Natural killer cell treated with Interleukin-12 subunit alpha and Interleukin-12 subunit beta and Interleukin-15 and Interleukin-18, amount 100 ng/mL, for 72 hours (primary cell): ENCODE results near the gene MAP2K3. TPM values are rescaled to one million over a fixed set of nuclear protein-coding genes. Genes with fewer than 3 reads are reported as not detected.
"Not testable (repeated sequence)": the region's sequence is repeated elsewhere in the genome, so short reads cannot be mapped to it uniquely, and the experiment has no call there.

Source experiments
- ATAC-seq, 2 donors: fragments of 150-1000 bp; cut with Tn5 transposase in 1 of 2; sonication (Bioruptor Pico), chemical (Tn5 transposase) in 1 of 2; 2 replicates each; pipeline ENCODE4 v1.10.0; 2021
- DNase-seq: peaks from one replicate; pipeline ENCODE4 v3.0.0; 2022; ENCODE audit warnings: low spot score
- H3K27ac Mint-ChIP-seq, 2 donors: 1 replicate in 1 of 2; 2 replicates in 1 of 2; pipeline ENCODE4 v1.8.0; 2022; ENCODE audit warnings: mixed read lengths in 2 of 2, mild to moderate bottlenecking in 1 of 2, moderate library complexity in 1 of 2
- H3K27me3 Mint-ChIP-seq, 2 donors: 1 replicate in 1 of 2; 2 replicates in 1 of 2; pipeline ENCODE4 v1.8.0; 2022; ENCODE audit warnings: mixed read lengths in 2 of 2
- H3K36me3 Mint-ChIP-seq: one replicate; pipeline ENCODE4 v1.8.0; 2022; ENCODE audit warnings: mixed read lengths
- H3K4me1 Mint-ChIP-seq, 2 donors: 1 replicate in 1 of 2; 2 replicates in 1 of 2; pipeline ENCODE4 v1.8.0; 2022; ENCODE audit warnings: low read depth in 2 of 2, mixed read lengths in 2 of 2, mild to moderate bottlenecking in 1 of 2
- H3K4me3 Mint-ChIP-seq: one replicate; pipeline ENCODE4 v1.8.0; 2022; ENCODE audit warnings: mixed read lengths
- H3K9me3 Mint-ChIP-seq: 2 replicates; pipeline ENCODE4 v1.8.0; 2022; ENCODE audit warnings: mixed read lengths
- total RNA-seq, 2 donors: library from RNA; stranded (reverse); gene quantifications; one replicate each; pipeline ENCODE4 v1.2.3, GENCODE V29; 2022

MAP2K3 gene
- total RNA-seq, 2 donors from 2014 or later, result 92.9 to 98.3 TPM

- Mint-ChIP-seq H3K4me1 (peaks cover 5 to 30% of the 10 kb centered on the region in 2 donors), H3K27ac (no peak overlapping the region), H3K4me3 (no peak overlapping the region), H3K27me3 (no peaks in the 10 kb centered on the region), H3K9me3 (peaks cover 3% of the 10 kb centered on the region), H3K36me3 (no peaks in the 10 kb centered on the region)
- ATAC-seq (no peak), DNase-seq (peak; percentile 58)
Measured at GRCh38 chr17:21300601-21301571, 16.4 kb downstream of the MAP2K3 start.

- DNase-seq (peak; percentile 58), ATAC-seq (no peak)
- Mint-ChIP-seq H3K36me3 (no peaks in the 10 kb centered on the region), H3K27ac (peak overlapping the region in 1 of 2 donors; percentile 58), H3K4me1 (peaks cover 0 to 21% of the 10 kb centered on the region in 2 donors), H3K4me3 (no peak overlapping the region), H3K27me3 (no peaks in the 10 kb centered on the region), H3K9me3 (peaks cover 3% of the 10 kb centered on the region)
Measured at GRCh38 chr17:21301593-21302550, 17.4 kb downstream of the MAP2K3 start.

DNA sequence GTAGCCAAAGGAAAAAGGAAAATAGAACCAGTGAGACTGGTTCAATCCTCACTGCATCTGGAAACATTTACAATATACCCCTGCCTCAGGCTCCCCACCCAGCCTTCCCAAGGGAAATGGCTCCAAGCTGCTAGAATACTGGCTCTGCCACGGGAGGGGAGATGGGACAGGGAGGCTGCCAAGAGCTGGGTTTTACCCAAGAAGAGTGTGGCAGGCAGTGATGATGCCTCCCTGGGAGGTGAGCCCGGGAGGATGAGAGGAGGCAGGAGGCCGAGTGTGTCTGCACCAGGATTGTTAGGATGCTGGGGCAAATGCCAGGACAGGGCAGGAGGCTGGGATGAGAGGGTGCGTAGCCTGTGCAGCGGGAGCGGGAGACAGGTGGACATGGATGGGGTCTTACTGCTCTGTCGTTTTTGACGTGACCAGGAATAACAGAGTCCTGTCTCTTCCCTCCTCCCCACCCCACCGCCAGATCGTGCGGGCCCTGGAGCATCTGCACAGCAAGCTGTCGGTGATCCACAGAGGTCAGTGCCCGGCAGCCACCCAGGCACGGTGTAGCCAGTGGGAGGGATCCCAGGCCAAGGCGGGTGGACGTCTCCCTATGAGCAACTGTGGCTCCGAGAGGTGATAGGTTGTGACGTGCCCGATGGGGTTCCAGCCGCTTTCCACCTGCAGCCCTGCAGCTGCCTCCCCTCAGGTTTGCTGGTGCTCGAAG, 18.4 kb downstream of the MAP2K3 start:
- DNase-seq, result no peak

DNA sequence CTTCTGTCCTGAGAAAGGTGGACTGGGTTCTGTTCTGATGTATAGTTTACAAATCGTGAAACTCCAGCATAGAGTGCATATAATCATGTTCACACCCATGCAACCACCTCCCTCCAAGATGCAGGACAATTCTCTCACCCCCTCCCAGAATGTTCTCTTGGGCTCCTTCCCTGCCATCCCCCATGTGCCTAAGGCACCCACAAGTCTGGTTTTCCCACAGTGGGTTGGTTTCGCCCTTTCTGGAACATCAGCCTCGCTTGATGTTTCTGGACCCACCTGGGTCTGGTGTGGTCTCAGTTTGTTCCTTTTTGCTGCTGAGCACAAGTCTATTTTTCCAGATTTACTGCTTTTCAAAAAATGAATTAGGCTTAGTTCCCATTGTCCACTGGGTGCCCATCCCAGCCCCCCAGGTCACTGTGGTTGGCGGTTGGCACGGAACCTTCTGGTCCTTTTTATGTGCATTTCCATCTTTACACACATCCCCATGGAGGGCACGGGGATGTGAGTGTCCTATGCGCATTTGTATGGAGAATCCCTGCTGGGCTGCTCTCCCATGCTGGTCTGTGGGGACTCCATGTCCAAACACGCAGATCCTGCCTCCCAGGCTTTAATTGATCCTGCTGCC, 19.0 kb downstream of the MAP2K3 start:
- H3K4me3 Mint-ChIP-seq, result no peak overlapping the region
- DNase-seq (no peak), ATAC-seq (no peak)
- H3K36me3 Mint-ChIP-seq, result peaks cover under 1% of the 10 kb centered on the region
- H3K4me1 Mint-ChIP-seq, result peaks cover 0 to 17% of the 10 kb centered on the region in 2 donors
- peaks cover 3% of the 10 kb centered on the region for H3K9me3 Mint-ChIP-seq
- no peak overlapping the region for H3K27ac Mint-ChIP-seq
- H3K27me3 Mint-ChIP-seq, result no peaks in the 10 kb centered on the region

More for the DNA sequence above, 18.4 kb downstream of the MAP2K3 start:
- ATAC-seq, result no peak
- H3K9me3 Mint-ChIP-seq, result peaks cover 3% of the 10 kb centered on the region
- H3K36me3 Mint-ChIP-seq, result no peaks in the 10 kb centered on the region
- peaks cover 0 to 18% of the 10 kb centered on the region in 2 donors for H3K4me1 Mint-ChIP-seq
- H3K27ac Mint-ChIP-seq, result peak overlapping the region in 1 of 2 donors; percentile 58
- no peaks in the 10 kb centered on the region for H3K27me3 Mint-ChIP-seq
- no peak overlapping the region for H3K4me3 Mint-ChIP-seq

DNA sequence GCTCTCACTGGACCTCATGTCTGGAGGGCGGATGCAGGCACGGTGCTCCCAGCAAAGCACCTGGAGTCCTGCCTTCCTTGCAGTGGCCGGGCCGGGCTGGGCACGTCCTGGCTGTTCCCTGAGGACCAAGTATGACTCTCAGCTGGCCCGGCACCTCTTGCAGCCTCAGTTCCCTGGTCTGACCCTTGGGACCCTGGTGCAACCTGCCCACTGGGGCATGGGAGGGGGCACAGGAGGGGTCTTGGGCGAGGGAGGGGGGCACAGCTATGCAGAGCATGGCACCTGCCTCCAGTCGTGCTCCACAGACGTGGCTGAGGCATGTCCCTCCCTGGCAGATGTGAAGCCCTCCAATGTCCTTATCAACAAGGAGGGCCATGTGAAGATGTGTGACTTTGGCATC, 19.6 kb downstream of the MAP2K3 start:
- H3K4me3 Mint-ChIP-seq, result no peak overlapping the region
- peaks cover 3% of the 10 kb centered on the region for H3K9me3 Mint-ChIP-seq
- peaks cover 0 to 16% of the 10 kb centered on the region in 2 donors for H3K4me1 Mint-ChIP-seq
- no peak for ATAC-seq
- no peak overlapping the region for H3K27ac Mint-ChIP-seq
- DNase-seq, result no peak
- peaks cover 5% of the 10 kb centered on the region for H3K36me3 Mint-ChIP-seq
- H3K27me3 Mint-ChIP-seq, result no peaks in the 10 kb centered on the region

DNA sequence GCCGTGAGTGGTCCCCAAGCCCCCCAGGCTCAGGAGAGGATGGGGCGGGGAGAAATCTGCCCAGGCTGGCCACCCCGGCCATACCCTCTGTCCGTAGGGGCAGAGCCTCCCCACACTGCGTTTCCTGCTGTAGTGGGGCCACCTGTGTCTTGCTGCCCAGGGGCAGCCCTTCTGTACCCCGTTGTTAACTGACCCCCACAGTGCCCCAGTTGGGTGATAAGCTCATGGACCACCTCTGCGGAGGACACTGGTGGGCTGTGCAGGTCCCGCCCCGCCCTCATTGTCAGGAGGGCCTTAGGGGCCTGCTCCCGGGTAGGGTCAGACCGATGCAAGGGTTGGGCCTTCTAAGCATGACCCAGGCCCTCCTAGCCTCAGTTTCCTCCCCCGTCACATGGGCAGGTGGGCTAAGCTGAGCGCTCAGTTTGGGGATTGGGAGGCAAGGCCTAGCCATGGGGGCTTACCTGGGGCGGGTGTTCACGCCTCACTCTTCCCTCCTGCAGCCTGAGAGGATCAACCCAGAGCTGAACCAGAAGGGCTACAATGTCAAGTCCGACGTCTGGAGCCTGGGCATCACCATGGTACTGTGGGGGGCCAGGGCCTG, 20.1 kb downstream of the MAP2K3 start:
- DNase-seq, H3K4me3 Mint-ChIP-seq, H3K9me3 Mint-ChIP-seq, H3K36me3 Mint-ChIP-seq, H3K27me3 Mint-ChIP-seq, H3K27ac Mint-ChIP-seq: not testable (repeated sequence)
- peaks cover 0 to 16% of the 10 kb centered on the region in 2 donors for H3K4me1 Mint-ChIP-seq
- peak in 1 of 2 donors; percentile 12 for ATAC-seq

DNA sequence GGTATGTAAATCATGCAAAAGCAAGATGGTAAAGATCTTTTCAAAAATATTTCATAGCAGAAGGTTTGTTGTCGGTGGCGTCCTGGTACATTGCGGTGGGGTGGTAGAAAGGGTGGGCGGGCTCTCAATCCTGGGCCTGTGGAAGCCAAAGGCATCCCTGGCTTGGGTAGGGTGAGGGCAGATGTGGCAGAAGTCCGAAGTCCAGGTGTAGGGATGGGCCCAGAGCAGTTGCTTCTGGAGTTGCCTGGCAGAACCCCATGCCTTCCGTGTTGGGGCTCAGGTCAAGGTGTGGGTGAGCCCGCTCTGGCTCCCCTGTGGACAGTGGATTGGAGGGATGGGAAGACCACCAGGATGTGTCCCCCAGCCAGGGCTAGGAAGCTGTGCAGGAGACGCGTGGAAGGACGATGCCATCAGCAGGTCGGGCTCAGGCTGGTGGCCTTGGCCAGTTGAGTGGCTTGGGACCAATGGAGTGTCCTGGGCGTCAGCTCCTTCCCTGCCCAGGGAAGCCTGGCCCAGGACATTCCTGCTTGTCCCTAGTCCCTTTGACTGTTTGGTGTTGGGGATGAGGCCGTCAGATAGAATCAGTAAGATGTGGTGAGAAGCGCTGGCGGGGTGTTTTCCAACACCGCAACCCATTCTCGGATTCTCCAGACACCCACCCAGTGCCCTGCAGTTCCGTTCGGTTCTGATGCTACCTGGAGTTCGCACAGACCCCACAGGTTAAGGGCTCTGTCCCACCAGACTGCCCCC, 21.1 kb downstream of the MAP2K3 start:
- Mint-ChIP-seq H3K4me1 (peaks cover 0 to 12% of the 10 kb centered on the region in 2 donors), H3K27ac (peak overlapping the region in 1 of 2 donors; percentile 75)
- not testable (repeated sequence) for H3K27me3 Mint-ChIP-seq, ATAC-seq, H3K9me3 Mint-ChIP-seq, H3K36me3 Mint-ChIP-seq, DNase-seq, H3K4me3 Mint-ChIP-seq

GRCh38 chr17:21306611-21307272, 22.2 kb downstream of the MAP2K3 start:
- not testable (repeated sequence) for H3K27me3 Mint-ChIP-seq, H3K27ac Mint-ChIP-seq, H3K4me3 Mint-ChIP-seq, H3K4me1 Mint-ChIP-seq, DNase-seq, H3K9me3 Mint-ChIP-seq, ATAC-seq, H3K36me3 Mint-ChIP-seq

DNA sequence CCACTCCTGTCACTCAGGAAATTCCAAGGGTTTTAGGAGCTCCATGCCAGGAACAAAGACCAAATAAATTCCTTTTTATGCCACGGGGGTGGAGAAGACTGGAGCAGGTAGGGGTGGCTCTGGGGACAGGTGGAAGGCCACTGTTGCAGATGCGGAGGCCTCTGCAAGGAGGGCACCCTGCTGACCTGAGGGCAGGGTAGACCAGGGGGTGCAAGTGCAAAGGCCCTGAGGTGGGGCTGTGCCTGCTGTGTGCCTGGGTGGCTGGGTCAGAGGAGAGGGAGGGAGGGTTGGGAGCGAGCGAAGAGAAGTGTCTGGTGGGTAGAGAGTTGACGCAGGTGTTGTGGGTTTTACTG, 22.7 kb downstream of the MAP2K3 start:
- peak; percentile 57 for DNase-seq
- not testable (repeated sequence) for ATAC-seq, H3K9me3 Mint-ChIP-seq, H3K27ac Mint-ChIP-seq, H3K4me3 Mint-ChIP-seq, H3K27me3 Mint-ChIP-seq, H3K36me3 Mint-ChIP-seq, H3K4me1 Mint-ChIP-seq

DNA sequence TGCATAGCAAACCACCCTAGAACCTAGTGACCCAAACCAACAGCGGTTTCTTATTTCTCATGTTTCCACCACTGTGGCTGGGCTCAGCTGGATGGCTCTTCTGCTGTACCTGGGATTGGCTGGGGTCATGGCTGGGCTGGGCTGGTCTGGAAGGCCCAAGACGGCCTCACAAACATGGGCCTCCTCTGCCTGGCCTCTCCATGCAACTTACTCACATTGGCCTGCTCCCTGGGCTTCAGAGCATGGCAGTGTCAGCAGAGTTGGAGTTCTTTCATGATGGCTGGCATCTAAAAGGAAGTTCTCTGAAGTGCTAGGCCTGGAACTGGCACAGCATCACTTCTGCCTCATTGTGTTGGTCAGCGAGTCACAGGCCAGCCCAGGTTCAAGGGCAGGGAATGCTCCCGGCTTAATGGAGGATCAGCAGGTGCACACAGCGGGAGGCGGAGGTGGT, 24.4 kb downstream of the MAP2K3 start:
- H3K9me3 Mint-ChIP-seq, ATAC-seq, H3K4me3 Mint-ChIP-seq, H3K36me3 Mint-ChIP-seq, H3K27me3 Mint-ChIP-seq, H3K27ac Mint-ChIP-seq, DNase-seq, H3K4me1 Mint-ChIP-seq: not testable (repeated sequence)

GRCh38 chr17:21310061-21310765, 25.7 kb downstream of the MAP2K3 start:
- not testable (repeated sequence) for H3K36me3 Mint-ChIP-seq, H3K4me3 Mint-ChIP-seq, H3K9me3 Mint-ChIP-seq, DNase-seq, ATAC-seq, H3K4me1 Mint-ChIP-seq, H3K27me3 Mint-ChIP-seq, H3K27ac Mint-ChIP-seq
